ENCODE results near the gene PRKCG. TPM values are rescaled to one million over a fixed set of nuclear protein-coding genes. Genes with fewer than 3 reads are reported as not detected.

The PRKCG gene
- total RNA-seq, 1 donor from 2014 or later: not detected

GRCh38 chr19:53904909-53905308 lies 22.9 kb downstream of the PRKCG start:
- H3K4me1 ChIP-seq: peaks cover 17% of the 10 kb centered on the region
- peaks cover 96% of the 10 kb centered on the region for H3K27me3 ChIP-seq (ENCODE audit: low read depth)
- H3K27ac ChIP-seq (replicated peaks): no peak overlapping the region
- TF ChIP-seq CTCF (IDR thresholded peaks at IDR 0.05; ENCODE audit: borderline replicate concordance): no peak
- H3K9me3 ChIP-seq (replicated peaks): no peaks in the 10 kb centered on the region
- DNase-seq: no peak
- no peak overlapping the region for H3K4me3 ChIP-seq
- intact Hi-C loops (cut with micrococcal nuclease): loop anchor here (10.0 kb wide), 1 partner anchor 120 kb away; no protein-coding TSS in a partner anchor
- no peaks in the 10 kb centered on the region for H3K36me3 ChIP-seq

- H3K36me3 ChIP-seq: no peaks in the 10 kb centered on the region
- H3K4me1 ChIP-seq: peaks cover 17% of the 10 kb centered on the region
- intact Hi-C loops (cut with micrococcal nuclease): loop anchor here (10.0 kb wide), 1 partner anchor 119 kb away; no protein-coding TSS in a partner anchor
- H3K27ac ChIP-seq (replicated peaks): no peak overlapping the region
- H3K9me3 ChIP-seq (replicated peaks): no peaks in the 10 kb centered on the region
- DNase-seq: no peak
- H3K4me3 ChIP-seq: no peak overlapping the region
- TF ChIP-seq CTCF (IDR thresholded peaks at IDR 0.05; ENCODE audit: borderline replicate concordance): no peak
- peaks cover 96% of the 10 kb centered on the region for H3K27me3 ChIP-seq (ENCODE audit: low read depth)
These were observed 23.8 kb downstream of the PRKCG start for GRCh38 chr19:53905787-53906186.

GRCh38 chr19:53906211-53907192 lies 24.5 kb downstream of the PRKCG start:
- DNase-seq: peak; percentile 42
- peak; percentile 87 for TF ChIP-seq CTCF (IDR thresholded peaks at IDR 0.05; ENCODE audit: borderline replicate concordance)
- H3K9me3 ChIP-seq (replicated peaks): no peaks in the 10 kb centered on the region
- H3K27me3 ChIP-seq (ENCODE audit: low read depth): peaks cover 96% of the 10 kb centered on the region
- no peak overlapping the region for H3K4me3 ChIP-seq
- H3K36me3 ChIP-seq: no peaks in the 10 kb centered on the region
- no peak overlapping the region for H3K27ac ChIP-seq (replicated peaks)
- intact Hi-C loops (cut with micrococcal nuclease): loop anchor here (10.0 kb wide), 1 partner anchor 118 kb away; no protein-coding TSS in a partner anchor
- peaks cover 17% of the 10 kb centered on the region for H3K4me1 ChIP-seq

GRCh38 chr19:53907193-53907581 lies 25.2 kb downstream of the PRKCG start:
- no peaks in the 10 kb centered on the region for H3K9me3 ChIP-seq (replicated peaks)

GRCh38 chr19:53907690-53908089 lies 25.7 kb downstream of the PRKCG start:
- intact Hi-C loops (cut with micrococcal nuclease): loop anchor here (10.0 kb wide), 1 partner anchor 117 kb away; no protein-coding TSS in a partner anchor
- Histone ChIP-seq H3K4me3 (no peak overlapping the region), H3K27me3 (ENCODE audit: low read depth) (peaks cover 96% of the 10 kb centered on the region), H3K9me3 (replicated peaks) (no peaks in the 10 kb centered on the region), H3K4me1 (peaks cover 17% of the 10 kb centered on the region), H3K36me3 (no peaks in the 10 kb centered on the region), H3K27ac (replicated peaks) (no peak overlapping the region)
- no peak for TF ChIP-seq CTCF (IDR thresholded peaks at IDR 0.05; ENCODE audit: borderline replicate concordance)
- DNase-seq: no peak

More at GRCh38 chr19:53907193-53907581, 25.2 kb downstream of the PRKCG start:
- no peaks in the 10 kb centered on the region for H3K36me3 ChIP-seq
- peaks cover 96% of the 10 kb centered on the region for H3K27me3 ChIP-seq (ENCODE audit: low read depth)
- intact Hi-C loops (cut with micrococcal nuclease): loop anchor here (10.0 kb wide), 1 partner anchor 118 kb away; no protein-coding TSS in a partner anchor
- no peak for TF ChIP-seq CTCF (IDR thresholded peaks at IDR 0.05; ENCODE audit: borderline replicate concordance)
- no peak overlapping the region for H3K27ac ChIP-seq (replicated peaks)
- H3K4me3 ChIP-seq: no peak overlapping the region
- peaks cover 17% of the 10 kb centered on the region for H3K4me1 ChIP-seq
- no peak for DNase-seq
